CD4-positive, CD25-positive, alpha-beta regulatory T cell (primary cell): ENCODE data around the gene SPCS2. TPM values are rescaled to one million over a fixed set of nuclear protein-coding genes. Genes with fewer than 3 reads are reported as not detected.

Experiments
- polyA plus RNA-seq, 4 donors: library from polyadenylated mRNA; unstranded; fragments of 300-500 nt; fragmentation: Illumina TruSeq; gene quantifications; one replicate each; pipeline ENCODE4 v1.2.3, GENCODE V29; 2021
- total RNA-seq: library from RNA; stranded (reverse); gene quantifications from one replicate; pipeline ENCODE4 v1.2.3, GENCODE V29; 2022

The SPCS2 gene
- total and polyA plus RNA-seq, 5 donors from 2014 or later = 73.2 to 266 (median 180) TPM

Other genes with a start within 250 kb of the SPCS2 start
- gene CHRDL2, start 217.8 kb upstream of the SPCS2 start, total RNA-seq = not detected
- not detected for gene CHRDL2, start 217.8 kb upstream of the SPCS2 start, polyA plus RNA-seq
- 30.2 TPM for gene RNF169, start 200.4 kb upstream of the SPCS2 start, total RNA-seq
- 1 to 10 TPM; 1.3 to 2.0 (median 1.4) TPM for gene RNF169, start 200.4 kb upstream of the SPCS2 start, polyA plus RNA-seq
- 33.4 TPM for gene XRRA1, start 175 bp upstream of the SPCS2 start, total RNA-seq
- 10 to 100 TPM in 1 of 4 donors, 1 to 10 TPM in 3; 5.4 to 11.3 (median 7.4) TPM for gene XRRA1, start 175 bp upstream of the SPCS2 start, polyA plus RNA-seq
- gene NEU3, start 39.7 kb downstream of the SPCS2 start, total RNA-seq = 10.8 TPM
- gene NEU3, start 39.7 kb downstream of the SPCS2 start, polyA plus RNA-seq = 1 to 10 TPM; 1.4 to 2.2 (median 1.9) TPM
- not detected for gene OR2AT4, start 147.6 kb downstream of the SPCS2 start, total RNA-seq
- not detected for gene OR2AT4, start 147.6 kb downstream of the SPCS2 start, polyA plus RNA-seq
- gene SLCO2B1, start 201.8 kb downstream of the SPCS2 start, total RNA-seq = not detected
- gene SLCO2B1, start 201.8 kb downstream of the SPCS2 start, polyA plus RNA-seq = not detected